ENCODE results near the gene RAB8B.
"Not testable (repeated sequence)": the region's sequence is repeated elsewhere in the genome, so short reads cannot be mapped to it uniquely, and the experiment has no call there.

The RAB8B gene

GRCh38 chr15:63197626-63198025 lies 8.2 kb downstream of the RAB8B start:
- H3K4me3 ChIP-seq (ENCODE audit: low read depth, low read length), result no peak overlapping the region
- H3K9ac ChIP-seq (ENCODE audit: low read depth, low read length), result no peak overlapping the region
- H3K36me3 ChIP-seq (ENCODE audit: control insufficient read depth, insufficient read depth, low read length), result no peaks in the 10 kb centered on the region
- H3K9me3 ChIP-seq (ENCODE audit: control insufficient read depth, insufficient read depth, low read length), result no peaks in the 10 kb centered on the region
- H3K27me3 ChIP-seq (ENCODE audit: control insufficient read depth, insufficient read depth, low read length), result no peaks in the 10 kb centered on the region
- H3K4me1 ChIP-seq (ENCODE audit: control insufficient read depth, insufficient read depth, low read length), result peaks cover 19% of the 10 kb centered on the region

- H3K4me1 ChIP-seq (ENCODE audit: control insufficient read depth, insufficient read depth, low read length), result peaks cover 19% of the 10 kb centered on the region
Measured at GRCh38 chr15:63198371-63199250, 9.2 kb downstream of the RAB8B start.

GRCh38 chr15:63200464-63201249 lies 11.3 kb downstream of the RAB8B start:
- peaks cover 19% of the 10 kb centered on the region for H3K4me1 ChIP-seq (ENCODE audit: control insufficient read depth, insufficient read depth, low read length)
- no peak overlapping the region for H3K4me3 ChIP-seq (ENCODE audit: low read depth, low read length)
- H3K36me3 ChIP-seq (ENCODE audit: control insufficient read depth, insufficient read depth, low read length), result no peaks in the 10 kb centered on the region
- no peaks in the 10 kb centered on the region for H3K9me3 ChIP-seq (ENCODE audit: control insufficient read depth, insufficient read depth, low read length)
- no peaks in the 10 kb centered on the region for H3K27me3 ChIP-seq (ENCODE audit: control insufficient read depth, insufficient read depth, low read length)
- H3K9ac ChIP-seq (ENCODE audit: low read depth, low read length), result no peak overlapping the region

More at GRCh38 chr15:63198371-63199250, 9.2 kb downstream of the RAB8B start:
- Histone ChIP-seq H3K27me3 (ENCODE audit: control insufficient read depth, insufficient read depth, low read length) (no peaks in the 10 kb centered on the region), H3K4me3 (ENCODE audit: low read depth, low read length) (no peak overlapping the region), H3K9me3 (ENCODE audit: control insufficient read depth, insufficient read depth, low read length) (no peaks in the 10 kb centered on the region), H3K36me3 (ENCODE audit: control insufficient read depth, insufficient read depth, low read length) (no peaks in the 10 kb centered on the region), H3K9ac (ENCODE audit: low read depth, low read length) (no peak overlapping the region)

- Histone ChIP-seq H3K4me1 (ENCODE audit: control insufficient read depth, insufficient read depth, low read length) (peaks cover 8% of the 10 kb centered on the region), H3K9ac (ENCODE audit: low read depth, low read length) (no peak overlapping the region), H3K9me3 (ENCODE audit: control insufficient read depth, insufficient read depth, low read length) (no peaks in the 10 kb centered on the region), H3K27me3 (ENCODE audit: control insufficient read depth, insufficient read depth, low read length) (no peaks in the 10 kb centered on the region), H3K4me3 (ENCODE audit: low read depth, low read length) (no peak overlapping the region), H3K36me3 (ENCODE audit: control insufficient read depth, insufficient read depth, low read length) (no peaks in the 10 kb centered on the region)
Measured at GRCh38 chr15:63202861-63203260, 13.5 kb downstream of the RAB8B start.

- Histone ChIP-seq H3K27me3 (ENCODE audit: control insufficient read depth, insufficient read depth, low read length) (no peaks in the 10 kb centered on the region), H3K9ac (ENCODE audit: low read depth, low read length) (no peak overlapping the region), H3K36me3 (ENCODE audit: control insufficient read depth, insufficient read depth, low read length) (no peaks in the 10 kb centered on the region), H3K4me3 (ENCODE audit: low read depth, low read length) (no peak overlapping the region), H3K9me3 (ENCODE audit: control insufficient read depth, insufficient read depth, low read length) (no peaks in the 10 kb centered on the region), H3K4me1 (ENCODE audit: control insufficient read depth, insufficient read depth, low read length) (peaks cover under 1% of the 10 kb centered on the region)
Measured at GRCh38 chr15:63203451-63204090, 14.2 kb downstream of the RAB8B start.

- Histone ChIP-seq H3K4me3 (ENCODE audit: low read depth, low read length) (no peak overlapping the region), H3K4me1 (ENCODE audit: control insufficient read depth, insufficient read depth, low read length) (peaks cover 10% of the 10 kb centered on the region), H3K27me3 (ENCODE audit: control insufficient read depth, insufficient read depth, low read length) (no peaks in the 10 kb centered on the region), H3K9me3 (ENCODE audit: control insufficient read depth, insufficient read depth, low read length) (no peaks in the 10 kb centered on the region), H3K9ac (ENCODE audit: low read depth, low read length) (no peak overlapping the region), H3K36me3 (ENCODE audit: control insufficient read depth, insufficient read depth, low read length) (no peaks in the 10 kb centered on the region)
Measured at GRCh38 chr15:63206079-63206478, 16.7 kb downstream of the RAB8B start.

- H3K9ac ChIP-seq (ENCODE audit: low read depth, low read length); H3K36me3 ChIP-seq (ENCODE audit: control insufficient read depth, insufficient read depth, low read length); H3K27me3 ChIP-seq (ENCODE audit: control insufficient read depth, insufficient read depth, low read length); H3K9me3 ChIP-seq (ENCODE audit: control insufficient read depth, insufficient read depth, low read length); H3K4me3 ChIP-seq (ENCODE audit: low read depth, low read length): not testable (repeated sequence)
- peaks cover 14% of the 10 kb centered on the region for H3K4me1 ChIP-seq (ENCODE audit: control insufficient read depth, insufficient read depth, low read length)
Measured at GRCh38 chr15:63208824-63209223, 19.4 kb downstream of the RAB8B start.

- no peaks in the 10 kb centered on the region for H3K9me3 ChIP-seq (ENCODE audit: control insufficient read depth, insufficient read depth, low read length)
- no peaks in the 10 kb centered on the region for H3K36me3 ChIP-seq (ENCODE audit: control insufficient read depth, insufficient read depth, low read length)
- no peaks in the 10 kb centered on the region for H3K27me3 ChIP-seq (ENCODE audit: control insufficient read depth, insufficient read depth, low read length)
- peaks cover 14% of the 10 kb centered on the region for H3K4me1 ChIP-seq (ENCODE audit: control insufficient read depth, insufficient read depth, low read length)
- no peak overlapping the region for H3K9ac ChIP-seq (ENCODE audit: low read depth, low read length)
- no peak overlapping the region for H3K4me3 ChIP-seq (ENCODE audit: low read depth, low read length)
Measured at GRCh38 chr15:63210151-63211091, 21.0 kb downstream of the RAB8B start.

GRCh38 chr15:63211092-63211490 lies 21.7 kb downstream of the RAB8B start:
- peaks cover 14% of the 10 kb centered on the region for H3K4me1 ChIP-seq (ENCODE audit: control insufficient read depth, insufficient read depth, low read length)
- no peaks in the 10 kb centered on the region for H3K9me3 ChIP-seq (ENCODE audit: control insufficient read depth, insufficient read depth, low read length)
- no peaks in the 10 kb centered on the region for H3K36me3 ChIP-seq (ENCODE audit: control insufficient read depth, insufficient read depth, low read length)
- no peak overlapping the region for H3K9ac ChIP-seq (ENCODE audit: low read depth, low read length)
- no peak overlapping the region for H3K4me3 ChIP-seq (ENCODE audit: low read depth, low read length)
- H3K27me3 ChIP-seq (ENCODE audit: control insufficient read depth, insufficient read depth, low read length), result no peaks in the 10 kb centered on the region

GRCh38 chr15:63211549-63211948 lies 22.1 kb downstream of the RAB8B start:
- Histone ChIP-seq H3K4me3 (ENCODE audit: low read depth, low read length) (no peak overlapping the region), H3K36me3 (ENCODE audit: control insufficient read depth, insufficient read depth, low read length) (no peaks in the 10 kb centered on the region), H3K4me1 (ENCODE audit: control insufficient read depth, insufficient read depth, low read length) (peaks cover 14% of the 10 kb centered on the region), H3K27me3 (ENCODE audit: control insufficient read depth, insufficient read depth, low read length) (no peaks in the 10 kb centered on the region), H3K9me3 (ENCODE audit: control insufficient read depth, insufficient read depth, low read length) (no peaks in the 10 kb centered on the region), H3K9ac (ENCODE audit: low read depth, low read length) (no peak overlapping the region)

Data from iPS-15b (cell line).